CD14-positive monocyte (primary cell): ENCODE results near the gene DCHS1. TPM values are rescaled to one million over a fixed set of nuclear protein-coding genes. Genes with fewer than 3 reads are reported as not detected.
"Not testable (repeated sequence)": the region's sequence is repeated elsewhere in the genome, so short reads cannot be mapped to it uniquely, and the experiment has no call there.

Experiments used
- DNase-seq, 3 donors: peaks; one replicate each; pipeline ENCODE4 v3.0.0-alpha.2; 2011 to 2022
- H2AFZ ChIP-seq: 2 replicates; pipeline ENCODE4 v1.6.0; 2012; ENCODE audit warnings: mild to moderate bottlenecking, low read depth, low read length, inconsistent platforms; ENCODE audit not compliant: insufficient read depth, poor library complexity, severe bottlenecking
- H3K27ac ChIP-seq, 2 donors: 1 replicate in 1 of 2; 2 replicates in 1 of 2; pipeline ENCODE4 v1.5.1; 2012 to 2013; ENCODE audit warnings: low read length in 2 of 2, control low read depth in 1 of 2, inconsistent platforms in 1 of 2, low read depth in 1 of 2, mild to moderate bottlenecking in 1 of 2
- H3K27me3 ChIP-seq, 2 donors: one replicate each; pipeline versions ENCODE4 v1.6.0 to v1.6.1; 2011 to 2013; ENCODE audit warnings: low read length in 2 of 2; ENCODE audit not compliant: control insufficient read depth in 2 of 2, insufficient read depth in 2 of 2
- H3K36me3 ChIP-seq, 2 donors: replicated peaks in 1 of 2; 1 replicate in 1 of 2; 2 replicates in 1 of 2; pipeline versions ENCODE4 v1.5.1 to v1.6.1; 2012 to 2013; ENCODE audit warnings: low read length in 2 of 2, control low read depth in 1 of 2, inconsistent platforms in 1 of 2, mild to moderate bottlenecking in 1 of 2; ENCODE audit not compliant: insufficient read depth in 2 of 2, control insufficient read depth in 1 of 2
- H3K4me1 ChIP-seq, 2 donors: 1 replicate in 1 of 2; 2 replicates in 1 of 2; pipeline versions ENCODE4 v1.5.1 to v1.6.1; 2012 to 2013; ENCODE audit warnings: low read length in 2 of 2, control low read depth in 1 of 2, inconsistent platforms in 1 of 2, mild to moderate bottlenecking in 1 of 2, moderate library complexity in 1 of 2; ENCODE audit not compliant: insufficient read depth in 2 of 2, control insufficient read depth in 1 of 2
- H3K4me2 ChIP-seq: replicated peaks from 2 replicates; pipeline ENCODE3; 2012; ENCODE audit warnings: low read length, moderate library complexity, mild to moderate bottlenecking; ENCODE audit not compliant: poor library complexity, severe bottlenecking; ENCODE audit errors: extremely low read depth
- H3K4me3 ChIP-seq, 3 experiments: fragments of 200-600 bp in 1 of 3; sonication (generic) in 1 of 3; replicated peaks in 1 of 3; 1 replicate in 2 of 3; 2 replicates in 1 of 3; pipeline ENCODE4 v1.5.1; 2011 to 2013; ENCODE audit warnings: low read length in 3 of 3, mild to moderate bottlenecking in 3 of 3, control low read depth in 2 of 3, low read depth in 2 of 3, inconsistent platforms in 1 of 3, moderate library complexity in 1 of 3
- H3K79me2 ChIP-seq: 2 replicates; pipeline ENCODE4 v1.6.0; 2012; ENCODE audit warnings: mild to moderate bottlenecking, control low read depth, inconsistent platforms, low read length, moderate library complexity; ENCODE audit not compliant: insufficient read depth
- H3K9ac ChIP-seq: 2 replicates; pipeline ENCODE4 v1.6.0; 2017; ENCODE audit warnings: low read length, mild to moderate bottlenecking; ENCODE audit not compliant: insufficient read depth, poor library complexity, severe bottlenecking
- H3K9me3 ChIP-seq, 2 donors: replicated peaks in 1 of 2; 1 replicate in 1 of 2; 2 replicates in 1 of 2; pipeline versions ENCODE4 v1.5.1 to v1.6.1; 2012 to 2013; ENCODE audit warnings: low read length in 2 of 2, control low read depth in 1 of 2; ENCODE audit not compliant: control insufficient read depth in 1 of 2, insufficient read depth in 1 of 2
- H4K20me1 ChIP-seq: 2 replicates; pipeline ENCODE4 v1.6.0; 2012; ENCODE audit warnings: mild to moderate bottlenecking, low read length, control low read depth, moderate library complexity; ENCODE audit not compliant: insufficient read depth
- H3K27ac Mint-ChIP-seq, 7 donors: one replicate each; pipeline ENCODE4 v1.8.0; 2020; ENCODE audit warnings: mild to moderate bottlenecking in 7 of 7, mixed read lengths in 7 of 7, moderate library complexity in 6 of 7, inconsistent platforms in 2 of 7
- H3K27me3 Mint-ChIP-seq, 3 donors: one replicate each; pipeline ENCODE4 v1.8.0; 2021 to 2022; ENCODE audit warnings: low read depth in 3 of 3, mild to moderate bottlenecking in 3 of 3, mixed read lengths in 3 of 3, moderate library complexity in 3 of 3, inconsistent platforms in 1 of 3
- H3K36me3 Mint-ChIP-seq, 2 donors: one replicate each; pipeline ENCODE4 v1.8.0; 2020; ENCODE audit warnings: mixed read lengths in 2 of 2, inconsistent platforms in 1 of 2, mild to moderate bottlenecking in 1 of 2
- H3K4me1 Mint-ChIP-seq: one replicate; pipeline ENCODE4 v1.8.0; 2020; ENCODE audit warnings: mild to moderate bottlenecking, mixed read lengths
- H3K4me3 Mint-ChIP-seq, 2 donors: one replicate each; pipeline ENCODE4 v1.8.0; 2020; ENCODE audit warnings: mild to moderate bottlenecking in 2 of 2, mixed read lengths in 2 of 2, moderate library complexity in 1 of 2
- H3K9me3 Mint-ChIP-seq, 7 donors: one replicate each; pipeline ENCODE4 v1.8.0; 2020 to 2022; ENCODE audit warnings: mixed read lengths in 7 of 7, mild to moderate bottlenecking in 6 of 7, moderate library complexity in 6 of 7, inconsistent platforms in 2 of 7
- WGBS: methylation state at CpG from one replicate; pipeline ENCODE4 v1.1.5; 2013; ENCODE audit warnings: missing lambda C conversion rate; ENCODE audit not compliant: insufficient coverage; 5-methylcytosine and 5-hydroxymethylcytosine counted together
- intact Hi-C, 2 donors: fragments of 100-400 bp; cut with micrococcal nuclease; formaldehyde crosslinking; loops; one replicate each; pipeline versions ENCODE4 v1.15.0 to v1.15.1; 2023
- polyA plus RNA-seq, 3 donors: library from polyadenylated mRNA; depleted of rRNA in 1 of 3; unstranded in 2 of 3; stranded (reverse) in 1 of 3; fragments of 300-500 nt in 2 of 3; fragments of >200 nt in 1 of 3; fragmentation: Illumina TruSeq in 2 of 3; gene quantifications; 1 replicate in 2 of 3; 2 replicates in 1 of 3; pipeline ENCODE4 v1.2.3, GENCODE V29; 2012 to 2021
- TF ChIP-seq, protein P1 (sequence below): fragments of 200-600 bp; IDR thresholded peaks from one replicate; pipeline ENCODE4 v1.8.0; 2022; ENCODE audit warnings: antibody characterized with exemption, mild to moderate bottlenecking

DCHS1 gene
- polyA plus RNA-seq, 3 donors, result 0.01 to 0.88 (median 0.02) TPM

GRCh38 chr11:6693342-6694228 is 38.0 kb upstream of the DCHS1 start:
- H3K79me2 ChIP-seq, result no peaks in the 10 kb centered on the region
- no peaks in the 10 kb centered on the region for H3K9me3 ChIP-seq
- no peak overlapping the region for H2AFZ ChIP-seq
- no peak overlapping the region for H3K9ac ChIP-seq
- Mint-ChIP-seq H3K27me3 (peaks cover 1 to 2% (median 1%) of the 10 kb centered on the region in 3 donors), H3K9me3 (peaks cover 0 to 2% (median 0%) of the 10 kb centered on the region in 7 donors), H3K4me3 (peak overlapping the region in 1 of 2 donors; percentile 31), H3K36me3 (peaks cover 0 to 3% of the 10 kb centered on the region in 2 donors), H3K4me1 (peaks cover 12% of the 10 kb centered on the region), H3K27ac (peak overlapping the region in 1 of 7 donors; percentile 3)
- no peaks in the 10 kb centered on the region for H3K27me3 ChIP-seq
- H3K27ac ChIP-seq, result no peak overlapping the region
- no peak overlapping the region for H3K4me2 ChIP-seq
- H3K4me1 ChIP-seq, result peaks cover 5 to 6% of the 10 kb centered on the region in 2 donors
- TF ChIP-seq, protein P1, sequence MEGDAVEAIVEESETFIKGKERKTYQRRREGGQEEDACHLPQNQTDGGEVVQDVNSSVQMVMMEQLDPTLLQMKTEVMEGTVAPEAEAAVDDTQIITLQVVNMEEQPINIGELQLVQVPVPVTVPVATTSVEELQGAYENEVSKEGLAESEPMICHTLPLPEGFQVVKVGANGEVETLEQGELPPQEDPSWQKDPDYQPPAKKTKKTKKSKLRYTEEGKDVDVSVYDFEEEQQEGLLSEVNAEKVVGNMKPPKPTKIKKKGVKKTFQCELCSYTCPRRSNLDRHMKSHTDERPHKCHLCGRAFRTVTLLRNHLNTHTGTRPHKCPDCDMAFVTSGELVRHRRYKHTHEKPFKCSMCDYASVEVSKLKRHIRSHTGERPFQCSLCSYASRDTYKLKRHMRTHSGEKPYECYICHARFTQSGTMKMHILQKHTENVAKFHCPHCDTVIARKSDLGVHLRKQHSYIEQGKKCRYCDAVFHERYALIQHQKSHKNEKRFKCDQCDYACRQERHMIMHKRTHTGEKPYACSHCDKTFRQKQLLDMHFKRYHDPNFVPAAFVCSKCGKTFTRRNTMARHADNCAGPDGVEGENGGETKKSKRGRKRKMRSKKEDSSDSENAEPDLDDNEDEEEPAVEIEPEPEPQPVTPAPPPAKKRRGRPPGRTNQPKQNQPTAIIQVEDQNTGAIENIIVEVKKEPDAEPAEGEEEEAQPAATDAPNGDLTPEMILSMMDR, result no peak
- H3K36me3 ChIP-seq, result no peaks in the 10 kb centered on the region
- intact Hi-C loops, result no loop called here
- no CpG with 5 or more reads among the region's 1 CpG for WGBS
- H3K4me3 ChIP-seq, result no peak overlapping the region
- peak; percentile 29 to 77 (median 31) for DNase-seq
- H4K20me1 ChIP-seq, result no peaks in the 10 kb centered on the region

GRCh38 chr11:6692128-6692527 is 36.5 kb upstream of the DCHS1 start:
- TF ChIP-seq, protein P1, result no peak

DNA sequence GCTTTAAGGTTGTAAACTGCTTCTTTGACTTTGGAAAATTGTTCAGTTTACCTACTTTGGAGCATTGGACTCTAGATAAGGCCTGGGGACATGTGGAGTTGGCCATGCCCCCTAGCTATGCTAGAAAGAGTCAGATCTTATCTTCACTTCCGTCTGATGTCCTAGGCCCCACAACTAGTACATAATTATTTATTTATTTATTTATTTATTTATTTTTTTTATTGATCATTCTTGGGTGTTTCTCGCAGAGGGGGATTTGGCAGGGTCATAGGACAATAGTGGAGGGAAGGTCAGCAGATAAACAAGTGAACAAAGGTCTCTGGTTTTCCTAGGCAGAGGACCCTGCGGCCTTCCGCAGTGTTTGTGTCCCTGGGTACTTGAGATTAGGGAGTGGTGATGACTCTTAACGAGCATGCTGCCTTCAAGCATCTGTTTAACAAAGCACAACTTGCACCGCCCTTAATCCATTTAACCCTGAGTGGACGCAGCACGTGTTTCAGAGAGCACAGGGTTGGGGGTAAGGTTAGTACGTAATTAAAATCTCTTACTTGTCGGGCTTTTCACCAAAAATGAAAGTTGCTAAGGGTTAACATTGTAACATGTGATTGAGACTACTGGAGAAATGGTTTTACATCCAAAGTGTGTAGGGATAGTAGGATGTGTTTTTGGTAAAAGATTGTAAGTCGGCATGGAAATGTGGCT is 35.0 kb upstream of the DCHS1 start:
- H3K4me2 ChIP-seq, DNase-seq, H3K36me3 Mint-ChIP-seq, H3K27me3 Mint-ChIP-seq, H3K4me3 ChIP-seq, H3K9me3 ChIP-seq, H3K4me1 ChIP-seq, H3K9me3 Mint-ChIP-seq, H3K36me3 ChIP-seq, H3K27ac Mint-ChIP-seq, H4K20me1 ChIP-seq, H3K27me3 ChIP-seq, H3K27ac ChIP-seq, H3K4me3 Mint-ChIP-seq, H2AFZ ChIP-seq, intact Hi-C loops, H3K79me2 ChIP-seq, H3K9ac ChIP-seq: not testable (repeated sequence)
- H3K4me1 Mint-ChIP-seq, result peaks cover 12% of the 10 kb centered on the region
- WGBS, result 95% methylated on average over 4 of the region's 11 CpGs

More at GRCh38 chr11:6692128-6692527, 36.5 kb upstream of the DCHS1 start:
- intact Hi-C loops, result no loop called here
- no peak overlapping the region for H3K27ac Mint-ChIP-seq
- H3K79me2 ChIP-seq, result no peaks in the 10 kb centered on the region
- H4K20me1 ChIP-seq, result no peaks in the 10 kb centered on the region
- no peak overlapping the region for H3K9ac ChIP-seq
- no peak overlapping the region for H3K4me2 ChIP-seq
- H3K4me3 ChIP-seq, result no peak overlapping the region
- no peak overlapping the region for H3K4me3 Mint-ChIP-seq
- no peaks in the 10 kb centered on the region for H3K36me3 Mint-ChIP-seq
- peaks cover 0 to 2% (median 0%) of the 10 kb centered on the region in 7 donors for H3K9me3 Mint-ChIP-seq
- H3K9me3 ChIP-seq, result no peaks in the 10 kb centered on the region
- H3K27ac ChIP-seq, result no peak overlapping the region
- no peak for DNase-seq
- no peaks in the 10 kb centered on the region for H3K27me3 ChIP-seq
- peaks cover 5 to 6% of the 10 kb centered on the region in 2 donors for H3K4me1 ChIP-seq
- no peak overlapping the region for H2AFZ ChIP-seq
- peaks cover 12% of the 10 kb centered on the region for H3K4me1 Mint-ChIP-seq
- H3K27me3 Mint-ChIP-seq, result peaks cover 0 to 8% (median 5%) of the 10 kb centered on the region in 3 donors
- H3K36me3 ChIP-seq, result no peaks in the 10 kb centered on the region
